Neuronal stem cell (in vitro differentiated cells): ENCODE results near the gene LKAAEAR1.

Experiments used
- DNase-seq: peaks from one replicate; pipeline ENCODE4 v3.0.0-alpha.2; 2013; ENCODE audit warnings: low spot score
- H2AFZ ChIP-seq: one replicate; pipeline ENCODE4 v1.6.1; 2013; ENCODE audit warnings: mild to moderate bottlenecking, low read length, inconsistent platforms
- H2AK5ac ChIP-seq: 2 replicates; pipeline ENCODE4 v1.6.1; 2013; ENCODE audit warnings: low read depth, mild to moderate bottlenecking, inconsistent platforms, low read length, moderate library complexity, mixed read lengths
- H2BK120ac ChIP-seq: 2 replicates; pipeline ENCODE4 v1.6.1; 2013; ENCODE audit warnings: low read depth, mild to moderate bottlenecking, inconsistent platforms, low read length, moderate library complexity, mixed read lengths
- H2BK12ac ChIP-seq: one replicate; pipeline ENCODE4 v1.6.1; 2013; ENCODE audit warnings: low read length, inconsistent platforms
- H2BK15ac ChIP-seq: 2 replicates; pipeline ENCODE4 v1.6.1; 2013; ENCODE audit warnings: mild to moderate bottlenecking, low read length, inconsistent platforms, mixed read lengths
- H2BK5ac ChIP-seq: one replicate; pipeline ENCODE4 v1.6.1; 2013; ENCODE audit warnings: inconsistent platforms, mild to moderate bottlenecking, low read length, moderate library complexity
- H3K14ac ChIP-seq: one replicate; pipeline ENCODE4 v1.6.1; 2013; ENCODE audit warnings: low read length, inconsistent platforms
- H3K18ac ChIP-seq: 2 replicates; pipeline ENCODE4 v1.6.1; 2013; ENCODE audit warnings: low read length, inconsistent platforms
- H3K23ac ChIP-seq: 2 replicates; pipeline ENCODE4 v1.6.1; 2013; ENCODE audit warnings: low read depth, mild to moderate bottlenecking, mixed read lengths, low read length, inconsistent platforms; ENCODE audit not compliant: poor library complexity
- H3K27ac ChIP-seq: replicated peaks from 3 replicates; pipeline ENCODE4 v1.5.1; 2013; ENCODE audit warnings: low read length, inconsistent platforms
- H3K27me3 ChIP-seq, 3 experiments: 2 replicates each; pipeline ENCODE4 v1.6.1; 2013; ENCODE audit warnings: low read length in 3 of 3, mild to moderate bottlenecking in 2 of 3, inconsistent platforms in 1 of 3, low read depth in 1 of 3, mixed read lengths in 1 of 3, moderate library complexity in 1 of 3; ENCODE audit not compliant: control insufficient read depth in 3 of 3, insufficient read depth in 3 of 3
- H3K36me3 ChIP-seq, 2 donors: replicated peaks in 1 of 2; 2 replicates each; pipeline ENCODE4 v1.6.1; 2013; ENCODE audit warnings: low read length in 2 of 2; ENCODE audit not compliant: control insufficient read depth in 2 of 2, insufficient read depth in 2 of 2
- H3K4ac ChIP-seq: 2 replicates; pipeline ENCODE4 v1.6.1; 2013; ENCODE audit warnings: inconsistent platforms, mild to moderate bottlenecking, low read length, moderate library complexity
- H3K4me1 ChIP-seq, 2 donors: 1 replicate in 1 of 2; 2 replicates in 1 of 2; pipeline ENCODE4 v1.6.1; 2013; ENCODE audit warnings: low read length in 2 of 2, low read depth in 1 of 2; ENCODE audit not compliant: control insufficient read depth in 2 of 2, insufficient read depth in 1 of 2
- H3K4me2 ChIP-seq: one replicate; pipeline ENCODE4 v1.6.1; 2013; ENCODE audit warnings: mild to moderate bottlenecking, low read length, inconsistent platforms; ENCODE audit not compliant: insufficient read depth, poor library complexity, severe bottlenecking
- H3K4me3 ChIP-seq, 2 donors: 2 replicates each; pipeline ENCODE4 v1.5.1; 2013; ENCODE audit warnings: low read length in 2 of 2, mild to moderate bottlenecking in 2 of 2, inconsistent platforms in 1 of 2, moderate library complexity in 1 of 2
- H3K79me1 ChIP-seq: one replicate; pipeline ENCODE4 v1.6.1; 2013; ENCODE audit warnings: low read depth, mild to moderate bottlenecking, inconsistent platforms, low read length, moderate library complexity
- H3K9ac ChIP-seq: one replicate; pipeline ENCODE4 v1.6.1; 2013; ENCODE audit warnings: mild to moderate bottlenecking, low read depth, low read length, inconsistent platforms; ENCODE audit not compliant: poor library complexity
- H3K9me3 ChIP-seq, 2 donors: replicated peaks in 1 of 2; 2 replicates each; pipeline versions ENCODE3 to v1.6.1; 2013; ENCODE audit warnings: low read length in 2 of 2, mild to moderate bottlenecking in 2 of 2, inconsistent platforms in 1 of 2, low read depth in 1 of 2, mixed read lengths in 1 of 2, moderate library complexity in 1 of 2; ENCODE audit not compliant: control insufficient read depth in 2 of 2, insufficient read depth in 1 of 2
- H4K8ac ChIP-seq: one replicate; pipeline ENCODE4 v1.6.1; 2013; ENCODE audit warnings: low read depth, mild to moderate bottlenecking, inconsistent platforms, low read length, moderate library complexity
- H4K91ac ChIP-seq: one replicate; pipeline ENCODE4 v1.6.1; 2013; ENCODE audit warnings: low read length, low read depth, mild to moderate bottlenecking, inconsistent platforms; ENCODE audit not compliant: poor library complexity
- WGBS, 2 donors: extraction: QIAGEN DNeasy Blood & Tissue Kit; methylation state at CpG; one replicate each; pipeline ENCODE4 v1.1.7; 2013; ENCODE audit warnings: missing lambda C conversion rate in 2 of 2, mixed read lengths in 1 of 2; ENCODE audit not compliant: insufficient read length in 2 of 2, insufficient replicate concordance in 1 of 2; ENCODE audit errors: extremely low coverage in 2 of 2; 5-methylcytosine and 5-hydroxymethylcytosine counted together

LKAAEAR1 gene

DNA sequence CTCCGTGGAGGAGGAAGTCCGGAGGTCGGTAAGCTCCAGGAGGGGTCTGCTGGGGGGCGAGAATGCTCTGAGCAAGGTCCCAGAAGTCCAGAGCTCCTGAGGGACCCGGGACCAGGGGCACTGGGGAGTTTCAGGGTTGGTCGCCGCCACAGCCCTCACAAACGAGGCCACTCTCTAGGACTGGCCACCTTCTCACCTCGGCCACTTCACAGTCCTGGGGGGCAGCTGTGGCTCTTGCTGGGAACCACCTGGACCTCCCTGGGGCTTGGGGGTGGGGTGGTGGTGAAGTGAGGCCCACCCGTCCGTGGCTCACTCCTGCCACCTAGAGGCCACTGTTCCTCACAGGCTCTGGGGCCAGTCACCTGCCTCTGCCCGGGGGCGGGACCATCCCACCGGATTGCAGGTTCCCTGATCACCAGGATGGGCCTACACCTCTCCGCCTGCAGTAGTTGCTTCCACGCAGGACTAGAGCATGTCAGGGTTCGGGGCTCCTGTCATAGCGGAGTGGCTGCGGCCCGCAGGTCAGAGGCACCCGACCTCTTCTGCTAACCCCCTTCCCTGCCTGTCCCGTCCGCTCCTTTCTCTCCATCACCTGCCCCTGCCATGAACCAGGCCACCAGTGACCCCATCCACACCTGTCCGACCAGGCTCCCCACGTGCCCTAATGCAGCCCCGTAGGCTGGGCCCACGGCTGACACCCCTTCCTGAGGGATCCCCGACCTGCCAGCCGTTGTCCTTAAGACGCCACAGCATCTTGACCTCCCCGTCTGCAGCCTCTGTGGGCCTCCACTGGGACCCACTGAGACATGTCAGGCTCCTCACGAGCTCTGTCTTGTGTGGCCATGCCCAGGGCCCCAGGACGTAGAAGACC lies 26.3 kb downstream of the LKAAEAR1 start:
- Histone ChIP-seq H3K14ac (peak overlapping the region; percentile 44), H2BK5ac (peak overlapping the region; percentile 78), H4K91ac (no peak overlapping the region), H2BK15ac (peak overlapping the region; percentile 87), H3K23ac (peak overlapping the region; percentile 93), H3K18ac (peak overlapping the region; percentile 91), H3K36me3 (no peaks in the 10 kb centered on the region), H3K4ac (no peak overlapping the region), H2AFZ (peak overlapping the region; percentile 53), H3K79me1 (no peaks in the 10 kb centered on the region), H2AK5ac (peak overlapping the region; percentile 99), H2BK120ac (peak overlapping the region; percentile 42), H4K8ac (no peak overlapping the region), H3K4me3 (no peak overlapping the region), H3K27me3 (peaks cover 0 to 17% (median 0%) of the 10 kb centered on the region in 3 experiments), H2BK12ac (peak overlapping the region; percentile 88), H3K9me3 (no peaks in the 10 kb centered on the region), H3K27ac (no peak overlapping the region), H3K4me2 (no peak overlapping the region), H3K4me1 (peaks cover 20 to 39% of the 10 kb centered on the region in 2 donors), H3K9ac (peak overlapping the region; percentile 57)
- WGBS, 2 donors = no CpG with 5 or more reads among the region's 33 CpGs
- no peak for DNase-seq

DNA sequence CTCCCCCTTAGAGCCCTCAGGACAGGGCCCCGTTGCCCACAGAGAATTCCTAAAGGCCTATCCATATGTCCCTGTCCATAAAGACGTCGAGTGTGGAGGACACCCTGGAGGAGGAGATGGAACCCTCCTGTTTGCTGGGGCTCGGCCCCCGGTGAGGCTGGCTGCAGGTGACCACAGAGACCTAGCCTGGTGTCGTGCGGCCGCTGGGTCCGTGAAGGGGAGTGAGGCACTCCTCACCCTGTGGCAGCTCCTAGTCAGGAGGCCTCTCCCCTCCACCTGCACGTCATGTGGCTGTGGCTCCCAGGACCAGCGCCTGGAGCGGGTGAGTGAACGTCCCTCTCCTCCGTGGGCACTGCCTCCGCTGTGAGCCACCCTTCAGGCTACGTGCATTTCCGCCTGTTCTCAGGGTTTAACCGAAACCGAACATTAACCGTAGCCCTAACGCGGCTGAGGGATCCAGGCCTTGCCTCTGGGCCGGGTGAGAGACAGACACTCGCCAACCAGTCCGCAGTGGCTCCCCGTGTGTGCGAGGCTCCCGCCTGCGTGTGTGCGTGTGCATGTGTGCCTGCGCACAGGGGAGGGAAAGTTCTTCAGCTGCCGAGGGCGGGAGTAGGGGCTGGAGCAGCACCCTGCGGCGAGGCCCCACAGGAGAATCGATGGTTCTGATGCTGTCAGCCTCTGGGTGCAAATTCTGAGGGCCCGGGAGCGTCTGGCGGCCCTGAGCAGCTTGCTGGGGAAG lies 27.1 kb downstream of the LKAAEAR1 start:
- Histone ChIP-seq H2BK5ac (peak overlapping the region; percentile 78), H2BK15ac (peak overlapping the region; percentile 87), H3K27ac (no peak overlapping the region), H3K4me3 (peak overlapping the region in 1 of 2 donors; percentile 28), H3K14ac (peak overlapping the region; percentile 44), H3K9ac (peak overlapping the region; percentile 63), H3K9me3 (no peaks in the 10 kb centered on the region), H2AFZ (peak overlapping the region; percentile 53), H3K23ac (peak overlapping the region; percentile 93), H4K8ac (peak overlapping the region; percentile 97), H3K18ac (peak overlapping the region; percentile 91), H3K36me3 (no peaks in the 10 kb centered on the region), H2BK12ac (peak overlapping the region; percentile 59), H2AK5ac (peak overlapping the region; percentile 99), H2BK120ac (peak overlapping the region; percentile 89), H3K4me2 (no peak overlapping the region), H3K4ac (peak overlapping the region; percentile 93), H3K4me1 (peaks cover 15 to 34% of the 10 kb centered on the region in 2 donors), H4K91ac (no peak overlapping the region), H3K79me1 (no peaks in the 10 kb centered on the region), H3K27me3 (peaks cover 0 to 25% (median 0%) of the 10 kb centered on the region in 3 experiments)
- no peak for DNase-seq
- no CpG with 5 or more reads among the region's 39 CpGs for WGBS, 2 donors

DNA sequence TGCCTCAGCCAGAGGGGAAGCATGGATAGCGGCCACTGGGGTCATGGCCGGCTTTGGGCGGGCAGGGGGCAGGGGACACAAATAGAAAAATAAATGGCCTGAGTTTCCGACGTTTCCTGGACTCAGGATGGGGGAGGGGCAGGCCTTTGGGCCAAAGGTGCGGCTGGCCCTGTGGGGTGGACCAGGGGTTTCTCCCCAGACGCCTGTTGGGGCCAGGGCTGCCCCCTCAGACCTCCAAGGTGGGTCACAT lies 27.6 kb downstream of the LKAAEAR1 start:
- H2BK12ac ChIP-seq = no peak overlapping the region
- H2BK15ac ChIP-seq = peak overlapping the region; percentile 87
- no peak overlapping the region for H4K91ac ChIP-seq
- H3K4me3 ChIP-seq = no peak overlapping the region
- H3K36me3 ChIP-seq = no peaks in the 10 kb centered on the region
- no peak overlapping the region for H4K8ac ChIP-seq
- no CpG with 5 or more reads among the region's 7 CpGs for WGBS, 2 donors
- peak overlapping the region; percentile 99 for H2AK5ac ChIP-seq
- H3K4me2 ChIP-seq = no peak overlapping the region
- H3K23ac ChIP-seq = no peak overlapping the region
- H3K27ac ChIP-seq = no peak overlapping the region
- H3K14ac ChIP-seq = no peak overlapping the region
- peaks cover 0 to 30% (median 0%) of the 10 kb centered on the region in 3 experiments for H3K27me3 ChIP-seq
- no peak overlapping the region for H3K18ac ChIP-seq
- no peaks in the 10 kb centered on the region for H3K79me1 ChIP-seq
- H2BK120ac ChIP-seq = peak overlapping the region; percentile 89
- no peaks in the 10 kb centered on the region for H3K9me3 ChIP-seq
- H3K4me1 ChIP-seq = peaks cover 15 to 34% of the 10 kb centered on the region in 2 donors
- peak overlapping the region; percentile 53 for H2AFZ ChIP-seq
- no peak overlapping the region for H3K9ac ChIP-seq
- no peak overlapping the region for H3K4ac ChIP-seq
- DNase-seq = no peak
- peak overlapping the region; percentile 78 for H2BK5ac ChIP-seq
